Natural killer cell (primary cell): ENCODE results near the gene LY6G5C. TPM values are rescaled to one million over a fixed set of nuclear protein-coding genes. Genes with fewer than 3 reads are reported as not detected.

Experiments
- ATAC-seq, 3 donors: fragments of 150-1000 bp in 2 of 3; fragments of 200-7000 bp in 1 of 3; cut with Tn5 transposase; 1 replicate in 1 of 3; 2 replicates in 2 of 3; pipeline ENCODE4 v1.10.0; 2021; ENCODE audit warnings: mild to moderate bottlenecking in 2 of 3, moderate library complexity in 2 of 3
- DNase-seq, 2 donors: peaks; one replicate each; pipeline versions ENCODE4 v3.0.0 to v3.0.0-alpha.2; 2013 to 2021; ENCODE audit warnings: mixed read lengths in 1 of 2
- H3K27ac ChIP-seq: one replicate; pipeline ENCODE4 v1.5.1; 2013; ENCODE audit warnings: mild to moderate bottlenecking, low read length
- H3K27me3 ChIP-seq: one replicate; pipeline ENCODE4 v1.6.1; 2013; ENCODE audit warnings: low read length; ENCODE audit not compliant: control insufficient read depth, insufficient read depth
- H3K36me3 ChIP-seq: one replicate; pipeline ENCODE4 v1.6.1; 2013; ENCODE audit warnings: low read length; ENCODE audit not compliant: control insufficient read depth, insufficient read depth
- H3K4me1 ChIP-seq: one replicate; pipeline ENCODE4 v1.6.1; 2013; ENCODE audit warnings: low read length; ENCODE audit not compliant: control insufficient read depth, insufficient read depth
- H3K4me3 ChIP-seq: one replicate; pipeline ENCODE4 v1.5.1; 2013; ENCODE audit warnings: low read length
- H3K9me3 ChIP-seq: one replicate; pipeline ENCODE4 v1.6.1; 2013; ENCODE audit warnings: low read length; ENCODE audit not compliant: control insufficient read depth, insufficient read depth
- H3K27ac Mint-ChIP-seq, 2 donors: one replicate each; pipeline ENCODE4 v1.8.0; 2022; ENCODE audit warnings: mild to moderate bottlenecking in 2 of 2, mixed read lengths in 2 of 2, moderate library complexity in 1 of 2
- H3K27me3 Mint-ChIP-seq, 2 donors: one replicate each; pipeline ENCODE4 v1.8.0; 2022; ENCODE audit warnings: low read depth in 2 of 2, mixed read lengths in 2 of 2
- H3K36me3 Mint-ChIP-seq: one replicate; pipeline ENCODE4 v1.8.0; 2022; ENCODE audit warnings: mixed read lengths
- H3K4me1 Mint-ChIP-seq, 2 donors: one replicate each; pipeline ENCODE4 v1.8.0; 2022; ENCODE audit warnings: mixed read lengths in 2 of 2
- H3K4me3 Mint-ChIP-seq: one replicate; pipeline ENCODE4 v1.8.0; 2022; ENCODE audit warnings: mild to moderate bottlenecking, moderate library complexity, mixed read lengths
- H3K9me3 Mint-ChIP-seq, 2 donors: one replicate each; pipeline ENCODE4 v1.8.0; 2022; ENCODE audit warnings: mixed read lengths in 2 of 2
- WGBS: methylation state at CpG from one replicate; pipeline ENCODE4 v1.1.7; 2013; ENCODE audit warnings: missing lambda C conversion rate; ENCODE audit not compliant: insufficient coverage; 5-methylcytosine and 5-hydroxymethylcytosine counted together
- intact Hi-C: fragments of 100-400 bp; cut with micrococcal nuclease; formaldehyde crosslinking; loops from one replicate; pipeline ENCODE4 v1.14.2; 2022
- total RNA-seq, 4 donors: library from RNA; stranded (reverse); fragments of 120-200 nt in 1 of 4; gene quantifications; one replicate each; pipeline versions ENCODE4 v1.2.3 to v1.2.4, GENCODE V29; 2013 to 2022
- TF ChIP-seq, protein P1 (sequence below): fragments of 200-600 bp; IDR thresholded peaks from one replicate; pipeline ENCODE4 v1.8.0; 2022; ENCODE audit warnings: antibody characterized with exemption

LY6G5C gene
- total RNA-seq, 3 donors from 2014 or later (not counting 1 experiment from before 2014, with no cell fraction given) = 2.0 to 7.9 (median 2.7) TPM

GRCh38 chr6:31692353-31692752 is 11.5 kb upstream of the LY6G5C start:
- H3K9me3 Mint-ChIP-seq = no peaks in the 10 kb centered on the region
- WGBS = 98% methylated on average over 4 of the region's 4 CpGs
- TF ChIP-seq, protein P1, sequence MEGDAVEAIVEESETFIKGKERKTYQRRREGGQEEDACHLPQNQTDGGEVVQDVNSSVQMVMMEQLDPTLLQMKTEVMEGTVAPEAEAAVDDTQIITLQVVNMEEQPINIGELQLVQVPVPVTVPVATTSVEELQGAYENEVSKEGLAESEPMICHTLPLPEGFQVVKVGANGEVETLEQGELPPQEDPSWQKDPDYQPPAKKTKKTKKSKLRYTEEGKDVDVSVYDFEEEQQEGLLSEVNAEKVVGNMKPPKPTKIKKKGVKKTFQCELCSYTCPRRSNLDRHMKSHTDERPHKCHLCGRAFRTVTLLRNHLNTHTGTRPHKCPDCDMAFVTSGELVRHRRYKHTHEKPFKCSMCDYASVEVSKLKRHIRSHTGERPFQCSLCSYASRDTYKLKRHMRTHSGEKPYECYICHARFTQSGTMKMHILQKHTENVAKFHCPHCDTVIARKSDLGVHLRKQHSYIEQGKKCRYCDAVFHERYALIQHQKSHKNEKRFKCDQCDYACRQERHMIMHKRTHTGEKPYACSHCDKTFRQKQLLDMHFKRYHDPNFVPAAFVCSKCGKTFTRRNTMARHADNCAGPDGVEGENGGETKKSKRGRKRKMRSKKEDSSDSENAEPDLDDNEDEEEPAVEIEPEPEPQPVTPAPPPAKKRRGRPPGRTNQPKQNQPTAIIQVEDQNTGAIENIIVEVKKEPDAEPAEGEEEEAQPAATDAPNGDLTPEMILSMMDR = no peak
- Histone ChIP-seq H3K4me3 (no peak overlapping the region), H3K27me3 (no peaks in the 10 kb centered on the region), H3K36me3 (peaks cover 80% of the 10 kb centered on the region), H3K27ac (no peak overlapping the region), H3K4me1 (no peaks in the 10 kb centered on the region), H3K9me3 (no peaks in the 10 kb centered on the region)
- DNase-seq = no peak
- no peak overlapping the region for H3K4me3 Mint-ChIP-seq
- ATAC-seq = no peak
- H3K27me3 Mint-ChIP-seq = no peaks in the 10 kb centered on the region
- no peaks in the 10 kb centered on the region for H3K36me3 Mint-ChIP-seq
- H3K27ac Mint-ChIP-seq = no peak overlapping the region
- intact Hi-C loops = no loop called here
- peaks cover 0 to 13% of the 10 kb centered on the region in 2 donors for H3K4me1 Mint-ChIP-seq

- DNase-seq (no peak), ATAC-seq (no peak)
- Mint-ChIP-seq H3K9me3 (no peaks in the 10 kb centered on the region), H3K36me3 (no peaks in the 10 kb centered on the region), H3K27ac (no peak overlapping the region), H3K4me3 (no peak overlapping the region), H3K4me1 (peaks cover 0 to 7% of the 10 kb centered on the region in 2 donors), H3K27me3 (no peaks in the 10 kb centered on the region)
- WGBS = 97% methylated on average over 11 of the region's 12 CpGs
- no peaks in the 10 kb centered on the region for H3K9me3 ChIP-seq
- H3K4me1 ChIP-seq = no peaks in the 10 kb centered on the region
- no peak overlapping the region for H3K27ac ChIP-seq
- TF ChIP-seq, protein P1 = no peak
- intact Hi-C loops = no loop called here
- no peaks in the 10 kb centered on the region for H3K27me3 ChIP-seq
- H3K36me3 ChIP-seq = peaks cover 81% of the 10 kb centered on the region
- no peak overlapping the region for H3K4me3 ChIP-seq
These were observed 10.8 kb upstream of the LY6G5C start for GRCh38 chr6:31691564-31692108.

GRCh38 chr6:31691078-31691463 is 10.2 kb upstream of the LY6G5C start:
- Mint-ChIP-seq H3K36me3 (no peaks in the 10 kb centered on the region), H3K27me3 (no peaks in the 10 kb centered on the region), H3K9me3 (no peaks in the 10 kb centered on the region), H3K27ac (no peak overlapping the region), H3K4me3 (no peak overlapping the region), H3K4me1 (peaks cover 0 to 7% of the 10 kb centered on the region in 2 donors)
- 100% methylated on average over 5 of the region's 6 CpGs for WGBS
- H3K27ac ChIP-seq = no peak overlapping the region
- H3K9me3 ChIP-seq = no peaks in the 10 kb centered on the region
- no peak for ATAC-seq
- TF ChIP-seq, protein P1 = no peak
- no peaks in the 10 kb centered on the region for H3K27me3 ChIP-seq
- H3K36me3 ChIP-seq = peaks cover 79% of the 10 kb centered on the region
- no peak overlapping the region for H3K4me3 ChIP-seq
- intact Hi-C loops = no loop called here
- DNase-seq = no peak
- H3K4me1 ChIP-seq = no peaks in the 10 kb centered on the region
